ENCODE measurements around the gene ACOXL. TPM values are rescaled to one million over a fixed set of nuclear protein-coding genes. Genes with fewer than 3 reads are reported as not detected.

The ACOXL gene
- total RNA-seq, 6 experiments from 2014 or later = not detected

DNA sequence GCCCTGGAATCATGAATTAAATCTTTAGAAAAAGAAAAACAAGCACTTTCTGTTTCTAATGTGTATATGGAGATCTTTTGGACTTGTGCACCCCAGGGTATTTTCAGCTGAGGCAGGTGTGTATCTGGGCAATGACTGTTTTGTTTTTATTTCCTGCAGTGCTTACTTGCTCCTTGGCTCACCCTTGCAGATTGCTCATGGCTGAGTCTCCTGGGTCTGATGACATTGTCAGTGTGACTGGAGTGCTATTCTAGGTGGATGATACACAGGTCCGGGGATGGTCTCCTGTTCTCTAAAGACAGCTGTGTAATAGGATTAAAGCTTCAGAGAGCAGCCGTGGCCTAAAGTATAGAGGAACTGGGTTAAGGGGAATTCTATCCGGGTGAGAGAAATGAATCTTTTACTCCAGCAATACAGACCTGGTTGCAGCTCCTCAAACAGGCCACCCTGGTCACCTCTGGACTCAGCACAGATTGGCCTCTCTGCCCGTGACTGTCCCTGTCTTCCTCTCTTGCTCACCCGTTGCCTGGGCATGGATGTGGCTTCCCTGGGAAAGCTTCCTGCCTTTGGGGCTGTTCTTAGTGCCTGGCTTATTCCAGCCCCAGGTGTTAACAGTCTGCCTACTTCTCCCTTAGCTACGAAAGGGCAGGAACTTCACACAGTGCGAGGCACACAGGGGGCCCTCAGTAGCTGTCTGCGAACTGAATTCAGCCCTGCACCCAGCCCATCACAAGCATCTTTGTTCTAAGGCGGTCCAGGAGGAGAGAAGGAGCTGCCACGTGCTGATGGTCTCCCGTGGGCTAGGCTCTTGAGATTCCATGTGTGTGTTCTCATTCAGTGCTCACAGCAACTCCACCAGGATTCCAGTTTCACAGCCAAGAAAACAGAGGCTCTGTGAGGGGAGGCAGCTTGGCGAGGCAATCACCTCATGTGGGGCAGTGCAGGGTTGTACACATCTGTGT is 84.3 kb downstream of the ACOXL start:
- no peak overlapping the region for H3K27ac ChIP-seq
- intact Hi-C loops (cut with DNase I) = no loop called here
- no peak for DNase-seq
- no peaks in the 10 kb centered on the region for H3K4me1 ChIP-seq
- H3K9me3 ChIP-seq = no peaks in the 10 kb centered on the region
- TF ChIP-seq POLR2A (IDR thresholded peaks at IDR 0.05) = no peak
- TF ChIP-seq, protein P1, sequence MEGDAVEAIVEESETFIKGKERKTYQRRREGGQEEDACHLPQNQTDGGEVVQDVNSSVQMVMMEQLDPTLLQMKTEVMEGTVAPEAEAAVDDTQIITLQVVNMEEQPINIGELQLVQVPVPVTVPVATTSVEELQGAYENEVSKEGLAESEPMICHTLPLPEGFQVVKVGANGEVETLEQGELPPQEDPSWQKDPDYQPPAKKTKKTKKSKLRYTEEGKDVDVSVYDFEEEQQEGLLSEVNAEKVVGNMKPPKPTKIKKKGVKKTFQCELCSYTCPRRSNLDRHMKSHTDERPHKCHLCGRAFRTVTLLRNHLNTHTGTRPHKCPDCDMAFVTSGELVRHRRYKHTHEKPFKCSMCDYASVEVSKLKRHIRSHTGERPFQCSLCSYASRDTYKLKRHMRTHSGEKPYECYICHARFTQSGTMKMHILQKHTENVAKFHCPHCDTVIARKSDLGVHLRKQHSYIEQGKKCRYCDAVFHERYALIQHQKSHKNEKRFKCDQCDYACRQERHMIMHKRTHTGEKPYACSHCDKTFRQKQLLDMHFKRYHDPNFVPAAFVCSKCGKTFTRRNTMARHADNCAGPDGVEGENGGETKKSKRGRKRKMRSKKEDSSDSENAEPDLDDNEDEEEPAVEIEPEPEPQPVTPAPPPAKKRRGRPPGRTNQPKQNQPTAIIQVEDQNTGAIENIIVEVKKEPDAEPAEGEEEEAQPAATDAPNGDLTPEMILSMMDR (IDR thresholded peaks at IDR 0.05) = no peak
- H3K36me3 ChIP-seq = no peaks in the 10 kb centered on the region
- H3K4me3 ChIP-seq = no peak overlapping the region
- 72% methylated on average over 9 of the region's 12 CpGs for WGBS (ENCODE audit: insufficient coverage, low coverage, low lambda C conversion rate, missing lambda C conversion rate)
- H3K27me3 ChIP-seq = no peaks in the 10 kb centered on the region
- ATAC-seq = peak in 1 of 4 donors; percentile 13

DNA sequence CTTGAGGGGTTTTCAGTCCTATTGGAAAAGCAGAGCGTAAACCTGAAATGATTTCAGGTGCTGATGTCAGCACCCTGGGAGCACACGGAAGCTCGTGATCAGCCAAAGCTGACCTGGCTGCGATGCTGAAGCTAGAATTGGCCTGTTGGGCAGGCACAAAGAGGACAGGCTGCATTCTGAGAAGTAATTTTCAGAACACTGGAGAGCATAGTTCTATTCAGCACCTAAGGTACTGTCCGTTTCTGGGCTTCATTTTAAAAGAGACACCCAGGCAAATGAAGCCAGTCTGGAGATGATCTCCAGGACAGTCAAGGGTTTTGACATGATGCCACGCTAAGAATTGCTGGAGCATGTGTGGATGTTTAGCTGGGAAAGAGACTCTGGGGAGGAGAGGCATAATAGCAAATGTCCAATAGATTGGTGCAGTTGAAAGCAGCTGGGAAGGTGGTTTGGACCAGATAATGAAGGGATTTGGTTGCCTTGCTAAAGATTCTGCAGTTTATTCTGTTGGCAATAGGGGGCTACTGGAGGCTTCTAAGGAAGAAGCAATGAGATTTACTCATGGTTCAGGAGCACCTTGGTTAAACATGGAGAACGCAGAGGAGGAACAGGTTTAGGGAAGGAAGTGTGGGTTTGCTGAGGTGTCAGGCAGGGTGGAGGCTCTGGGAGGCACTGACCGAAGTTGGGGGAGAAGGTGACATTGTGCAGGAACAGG is 86.6 kb downstream of the ACOXL start:
- no peak overlapping the region for H3K27ac ChIP-seq
- no peaks in the 10 kb centered on the region for H3K27me3 ChIP-seq
- DNase-seq (no peak), ATAC-seq (no peak)
- H3K4me1 ChIP-seq = no peaks in the 10 kb centered on the region
- 46% methylated on average over 4 of the region's 8 CpGs for WGBS (ENCODE audit: insufficient coverage, low coverage, low lambda C conversion rate, missing lambda C conversion rate)
- H3K36me3 ChIP-seq = no peaks in the 10 kb centered on the region
- intact Hi-C loops (cut with DNase I) = no loop called here
- TF ChIP-seq, protein P1 (IDR thresholded peaks at IDR 0.05) = no peak
- no peak for TF ChIP-seq POLR2A (IDR thresholded peaks at IDR 0.05)
- no peaks in the 10 kb centered on the region for H3K9me3 ChIP-seq
- no peak overlapping the region for H3K4me3 ChIP-seq

DNA sequence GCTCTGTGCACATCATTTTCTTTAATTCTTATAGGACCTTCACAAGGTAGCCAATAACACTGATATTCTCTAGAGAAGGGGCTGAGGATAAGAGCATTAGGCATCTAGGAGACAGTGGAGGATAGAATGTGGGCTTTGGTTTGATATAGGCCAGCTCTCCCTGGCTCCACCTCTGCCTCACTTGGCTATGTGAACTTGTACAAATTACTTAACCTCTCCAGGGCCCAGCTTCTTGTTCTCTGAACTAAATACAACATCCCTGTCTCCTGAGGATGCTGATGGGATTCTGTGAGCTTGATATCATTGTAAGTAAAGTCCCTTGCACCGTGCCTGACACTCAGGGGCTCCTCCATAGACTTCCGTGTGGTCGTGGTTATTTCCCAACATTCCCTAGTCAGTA is 87.3 kb downstream of the ACOXL start:
- H3K36me3 ChIP-seq = no peaks in the 10 kb centered on the region
- no peak overlapping the region for H3K4me3 ChIP-seq
- DNase-seq = no peak
- no peak overlapping the region for H3K27ac ChIP-seq
- no peaks in the 10 kb centered on the region for H3K27me3 ChIP-seq
- H3K4me1 ChIP-seq = no peaks in the 10 kb centered on the region
- intact Hi-C loops (cut with DNase I) = no loop called here
- 80% methylated on average over 1 of the region's 3 CpGs for WGBS (ENCODE audit: insufficient coverage, low coverage, low lambda C conversion rate, missing lambda C conversion rate)
- no peak for ATAC-seq
- H3K9me3 ChIP-seq = peaks cover 0 to 5% (median 2%) of the 10 kb centered on the region in 4 donors
- TF ChIP-seq, protein P1 (IDR thresholded peaks at IDR 0.05) = no peak
- TF ChIP-seq POLR2A (IDR thresholded peaks at IDR 0.05) = no peak

GRCh38 chr2:110820128-110820527 is 87.8 kb downstream of the ACOXL start:
- no peak overlapping the region for H3K4me3 ChIP-seq
- DNase-seq = no peak

More at GRCh38 chr2:110820128-110820527, 87.8 kb downstream of the ACOXL start:
- intact Hi-C loops (cut with DNase I) = no loop called here
- Histone ChIP-seq H3K9me3 (peaks cover 0 to 5% (median 2%) of the 10 kb centered on the region in 4 donors), H3K27ac (no peak overlapping the region), H3K27me3 (no peaks in the 10 kb centered on the region), H3K36me3 (no peaks in the 10 kb centered on the region), H3K4me1 (no peaks in the 10 kb centered on the region)
- TF ChIP-seq, protein P1 (IDR thresholded peaks at IDR 0.05) = no peak
- TF ChIP-seq POLR2A (IDR thresholded peaks at IDR 0.05) = no peak
- ATAC-seq = no peak
- WGBS (ENCODE audit: insufficient coverage, low coverage, low lambda C conversion rate, missing lambda C conversion rate) = 25% methylated on average over 2 of the region's 2 CpGs

All from right lobe of liver (tissue), 6 donors.